HEK293 (cell line): ENCODE data around the gene ORMDL1.

Experiments
- MZF1 ChIP-seq: fragments of 450-650 bp; formaldehyde crosslinking; IDR thresholded peaks from 2 replicates; pipeline ENCODE4 v1.5.1; 2017; ENCODE audit warnings: missing biosample characterization, missing genetic modification characterization, borderline replicate concordance
- OSR2 ChIP-seq: fragments of 450-650 bp; formaldehyde crosslinking; IDR thresholded peaks from 2 replicates; pipeline ENCODE4 v1.5.1; 2016; ENCODE audit warnings: missing biosample characterization, missing genetic modification characterization
- WT1 ChIP-seq: fragments of 450-650 bp; formaldehyde crosslinking; IDR thresholded peaks from 2 replicates; pipeline ENCODE4 v1.5.1; 2016; ENCODE audit warnings: missing biosample characterization, missing genetic modification characterization
- ZBTB17 ChIP-seq: fragments of 450-650 bp; formaldehyde crosslinking; IDR thresholded peaks from 2 replicates; pipeline ENCODE4 v1.5.1; 2016; ENCODE audit warnings: missing biosample characterization, missing genetic modification characterization
- ZBTB48 ChIP-seq: fragments of 450-650 bp; formaldehyde crosslinking; IDR thresholded peaks from 2 replicates; pipeline ENCODE4 v1.5.1; 2016; ENCODE audit warnings: missing biosample characterization, missing genetic modification characterization
- ZNF202 ChIP-seq: fragments of 450-650 bp; formaldehyde crosslinking; IDR thresholded peaks from 2 replicates; pipeline ENCODE4 v1.5.1; 2016; ENCODE audit warnings: missing biosample characterization, missing genetic modification characterization, borderline replicate concordance
- ZNF324 ChIP-seq: fragments of 450-650 bp; formaldehyde crosslinking; IDR thresholded peaks from 2 replicates; pipeline ENCODE4 v1.5.1; 2016; ENCODE audit warnings: missing biosample characterization, missing genetic modification characterization
- ZNF423 ChIP-seq: fragments of 450-650 bp; formaldehyde crosslinking; IDR thresholded peaks from 2 replicates; pipeline ENCODE4 v1.5.1; 2016; ENCODE audit warnings: missing biosample characterization, missing genetic modification characterization
- ZNF610 ChIP-seq: fragments of 450-650 bp; formaldehyde crosslinking; IDR thresholded peaks from 2 replicates; pipeline ENCODE4 v1.5.1; 2016; ENCODE audit warnings: missing biosample characterization, missing genetic modification characterization, borderline replicate concordance
- ZNF76 ChIP-seq: fragments of 450-650 bp; formaldehyde crosslinking; IDR thresholded peaks from 2 replicates; pipeline ENCODE4; 2016; ENCODE audit warnings: low read depth, missing biosample characterization, missing genetic modification characterization, borderline replicate concordance
- ZNF785 ChIP-seq: fragments of 450-650 bp; formaldehyde crosslinking; IDR thresholded peaks from 2 replicates; pipeline ENCODE4 v1.5.1; 2016; ENCODE audit warnings: missing biosample characterization, missing genetic modification characterization
- ZXDB ChIP-seq: fragments of 450-650 bp; formaldehyde crosslinking; IDR thresholded peaks from 2 replicates; pipeline ENCODE4 v1.5.1; 2016; ENCODE audit warnings: missing biosample characterization, missing genetic modification characterization
- TF ChIP-seq, protein P1 (sequence below): fragments of 450-650 bp; formaldehyde crosslinking; optimal IDR thresholded peaks from 2 replicates; pipeline ENCODE3; 2016; ENCODE audit warnings: missing biosample characterization, mild to moderate bottlenecking, missing genetic modification characterization
- TF ChIP-seq, protein P2 (sequence below): fragments of 450-650 bp; formaldehyde crosslinking; IDR thresholded peaks from 2 replicates; pipeline ENCODE4 v1.5.1; 2016; ENCODE audit warnings: missing biosample characterization, missing genetic modification characterization
- TF ChIP-seq, protein P3 (sequence below): fragments of 450-650 bp; formaldehyde crosslinking; IDR thresholded peaks from 2 replicates; pipeline ENCODE4 v1.5.1; 2016; ENCODE audit warnings: missing biosample characterization, missing genetic modification characterization
- TF ChIP-seq, protein P4 (sequence below): fragments of 450-650 bp; formaldehyde crosslinking; IDR thresholded peaks from 2 replicates; pipeline ENCODE4 v1.5.1; 2016; ENCODE audit warnings: missing biosample characterization, missing genetic modification characterization, borderline replicate concordance
- TF ChIP-seq, protein P5 (sequence below): fragments of 450-650 bp; formaldehyde crosslinking; IDR thresholded peaks from 2 replicates; pipeline ENCODE4 v1.5.1; 2016; ENCODE audit warnings: missing biosample characterization, missing genetic modification characterization
- TF ChIP-seq, protein P6 (sequence below): fragments of 450-650 bp; formaldehyde crosslinking; IDR thresholded peaks from 2 replicates; pipeline ENCODE4 v1.5.1; 2016; ENCODE audit warnings: missing biosample characterization, missing genetic modification characterization
- TF ChIP-seq, protein P7 (sequence below): fragments of 450-650 bp; formaldehyde crosslinking; IDR thresholded peaks from 2 replicates; pipeline ENCODE4 v1.5.1; 2016; ENCODE audit warnings: missing biosample characterization, missing genetic modification characterization
- TF ChIP-seq, protein P8 (sequence below): fragments of 450-650 bp; formaldehyde crosslinking; IDR thresholded peaks from 2 replicates; pipeline ENCODE4 v1.5.1; 2016; ENCODE audit warnings: missing biosample characterization, missing genetic modification characterization

ORMDL1 gene

DNA sequence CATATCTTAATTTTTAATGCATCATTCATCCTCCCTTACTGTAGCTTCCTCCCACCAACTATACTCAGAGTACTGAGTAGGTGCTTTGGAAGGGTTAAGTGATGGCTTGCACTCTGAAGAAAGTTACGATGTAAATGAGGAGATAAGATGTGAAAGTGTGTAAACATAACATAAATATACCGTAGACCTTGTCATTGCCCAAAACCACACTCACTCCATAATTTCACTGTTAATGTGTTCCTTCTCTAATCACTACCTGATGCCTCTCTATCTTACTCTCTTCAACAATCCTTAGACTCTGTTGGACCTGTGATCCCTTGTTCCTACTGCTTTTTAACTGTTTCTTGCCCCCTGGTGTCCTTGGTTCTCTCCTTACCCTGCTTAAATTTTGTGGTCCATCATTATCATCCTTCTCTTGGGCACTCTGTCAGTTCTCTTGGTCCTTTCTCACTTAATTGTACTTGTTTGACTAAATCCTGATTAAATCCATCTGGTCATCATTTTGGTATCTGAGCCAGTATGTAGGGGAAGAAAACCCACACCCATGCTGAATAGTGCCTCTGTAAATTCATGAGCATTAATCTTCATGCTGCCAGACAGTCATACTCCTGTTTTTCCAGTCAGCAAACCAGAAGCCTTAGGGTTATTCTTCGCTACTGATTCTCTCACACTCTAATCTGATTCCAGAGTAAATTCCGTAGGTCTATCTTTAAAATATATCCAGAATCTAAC is 45.1 kb upstream of the ORMDL1 start (continued):
- TF ChIP-seq, protein P1, sequence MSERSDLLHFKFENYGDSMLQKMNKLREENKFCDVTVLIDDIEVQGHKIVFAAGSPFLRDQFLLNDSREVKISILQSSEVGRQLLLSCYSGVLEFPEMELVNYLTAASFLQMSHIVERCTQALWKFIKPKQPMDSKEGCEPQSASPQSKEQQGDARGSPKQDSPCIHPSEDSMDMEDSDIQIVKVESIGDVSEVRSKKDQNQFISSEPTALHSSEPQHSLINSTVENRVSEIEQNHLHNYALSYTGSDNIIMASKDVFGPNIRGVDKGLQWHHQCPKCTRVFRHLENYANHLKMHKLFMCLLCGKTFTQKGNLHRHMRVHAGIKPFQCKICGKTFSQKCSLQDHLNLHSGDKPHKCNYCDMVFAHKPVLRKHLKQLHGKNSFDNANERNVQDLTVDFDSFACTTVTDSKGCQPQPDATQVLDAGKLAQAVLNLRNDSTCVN (tag by site-specific recombination) = no peak
- 0 out of 2 replicates have a peak, but pooled peaks have one; percentile 50 for TF ChIP-seq ZNF610 (tag by site-specific recombination)
- no peak for TF ChIP-seq ZNF324 (tag by site-specific recombination)
- TF ChIP-seq, protein P2, sequence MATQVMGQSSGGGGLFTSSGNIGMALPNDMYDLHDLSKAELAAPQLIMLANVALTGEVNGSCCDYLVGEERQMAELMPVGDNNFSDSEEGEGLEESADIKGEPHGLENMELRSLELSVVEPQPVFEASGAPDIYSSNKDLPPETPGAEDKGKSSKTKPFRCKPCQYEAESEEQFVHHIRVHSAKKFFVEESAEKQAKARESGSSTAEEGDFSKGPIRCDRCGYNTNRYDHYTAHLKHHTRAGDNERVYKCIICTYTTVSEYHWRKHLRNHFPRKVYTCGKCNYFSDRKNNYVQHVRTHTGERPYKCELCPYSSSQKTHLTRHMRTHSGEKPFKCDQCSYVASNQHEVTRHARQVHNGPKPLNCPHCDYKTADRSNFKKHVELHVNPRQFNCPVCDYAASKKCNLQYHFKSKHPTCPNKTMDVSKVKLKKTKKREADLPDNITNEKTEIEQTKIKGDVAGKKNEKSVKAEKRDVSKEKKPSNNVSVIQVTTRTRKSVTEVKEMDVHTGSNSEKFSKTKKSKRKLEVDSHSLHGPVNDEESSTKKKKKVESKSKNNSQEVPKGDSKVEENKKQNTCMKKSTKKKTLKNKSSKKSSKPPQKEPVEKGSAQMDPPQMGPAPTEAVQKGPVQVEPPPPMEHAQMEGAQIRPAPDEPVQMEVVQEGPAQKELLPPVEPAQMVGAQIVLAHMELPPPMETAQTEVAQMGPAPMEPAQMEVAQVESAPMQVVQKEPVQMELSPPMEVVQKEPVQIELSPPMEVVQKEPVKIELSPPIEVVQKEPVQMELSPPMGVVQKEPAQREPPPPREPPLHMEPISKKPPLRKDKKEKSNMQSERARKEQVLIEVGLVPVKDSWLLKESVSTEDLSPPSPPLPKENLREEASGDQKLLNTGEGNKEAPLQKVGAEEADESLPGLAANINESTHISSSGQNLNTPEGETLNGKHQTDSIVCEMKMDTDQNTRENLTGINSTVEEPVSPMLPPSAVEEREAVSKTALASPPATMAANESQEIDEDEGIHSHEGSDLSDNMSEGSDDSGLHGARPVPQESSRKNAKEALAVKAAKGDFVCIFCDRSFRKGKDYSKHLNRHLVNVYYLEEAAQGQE (tag by site-specific recombination) = no peak
- TF ChIP-seq, protein P3, sequence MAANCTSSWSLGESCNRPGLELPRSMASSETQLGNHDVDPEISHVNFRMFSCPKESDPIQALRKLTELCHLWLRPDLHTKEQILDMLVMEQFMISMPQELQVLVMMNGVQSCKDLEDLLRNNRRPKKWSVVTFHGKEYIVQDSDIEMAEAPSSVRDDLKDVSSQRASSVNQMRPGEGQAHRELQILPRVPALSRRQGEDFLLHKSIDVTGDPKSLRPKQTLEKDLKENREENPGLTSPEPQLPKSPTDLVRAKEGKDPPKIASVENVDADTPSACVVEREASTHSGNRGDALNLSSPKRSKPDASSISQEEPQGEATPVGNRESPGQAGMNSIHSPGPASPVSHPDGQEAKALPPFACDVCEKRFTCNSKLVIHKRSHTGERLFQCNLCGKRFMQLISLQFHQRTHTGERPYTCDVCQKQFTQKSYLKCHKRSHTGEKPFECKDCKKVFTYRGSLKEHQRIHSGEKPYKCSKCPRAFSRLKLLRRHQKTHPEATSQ = no peak
- TF ChIP-seq, protein P4, sequence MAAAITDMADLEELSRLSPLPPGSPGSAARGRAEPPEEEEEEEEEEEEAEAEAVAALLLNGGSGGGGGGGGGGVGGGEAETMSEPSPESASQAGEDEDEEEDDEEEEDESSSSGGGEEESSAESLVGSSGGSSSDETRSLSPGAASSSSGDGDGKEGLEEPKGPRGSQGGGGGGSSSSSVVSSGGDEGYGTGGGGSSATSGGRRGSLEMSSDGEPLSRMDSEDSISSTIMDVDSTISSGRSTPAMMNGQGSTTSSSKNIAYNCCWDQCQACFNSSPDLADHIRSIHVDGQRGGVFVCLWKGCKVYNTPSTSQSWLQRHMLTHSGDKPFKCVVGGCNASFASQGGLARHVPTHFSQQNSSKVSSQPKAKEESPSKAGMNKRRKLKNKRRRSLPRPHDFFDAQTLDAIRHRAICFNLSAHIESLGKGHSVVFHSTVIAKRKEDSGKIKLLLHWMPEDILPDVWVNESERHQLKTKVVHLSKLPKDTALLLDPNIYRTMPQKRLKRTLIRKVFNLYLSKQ (tag by site-specific recombination) = no peak
- TF ChIP-seq, protein P5, sequence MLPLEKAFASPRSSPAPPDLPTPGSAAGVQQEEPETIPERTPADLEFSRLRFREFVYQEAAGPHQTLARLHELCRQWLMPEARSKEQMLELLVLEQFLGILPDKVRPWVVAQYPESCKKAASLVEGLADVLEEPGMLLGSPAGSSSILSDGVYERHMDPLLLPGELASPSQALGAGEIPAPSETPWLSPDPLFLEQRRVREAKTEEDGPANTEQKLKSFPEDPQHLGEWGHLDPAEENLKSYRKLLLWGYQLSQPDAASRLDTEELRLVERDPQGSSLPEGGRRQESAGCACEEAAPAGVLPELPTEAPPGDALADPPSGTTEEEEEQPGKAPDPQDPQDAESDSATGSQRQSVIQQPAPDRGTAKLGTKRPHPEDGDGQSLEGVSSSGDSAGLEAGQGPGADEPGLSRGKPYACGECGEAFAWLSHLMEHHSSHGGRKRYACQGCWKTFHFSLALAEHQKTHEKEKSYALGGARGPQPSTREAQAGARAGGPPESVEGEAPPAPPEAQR (tag by site-specific recombination) = no peak
- TF ChIP-seq ZXDB (tag by site-specific recombination) = peak; percentile 65
- peak; percentile 48; the same call in 1 of the 2 replicates for TF ChIP-seq WT1 (tag by site-specific recombination)
- 0 out of 2 replicates have a peak, but pooled peaks have one; percentile 51 for TF ChIP-seq ZBTB17 (tag by site-specific recombination)
- TF ChIP-seq, protein P6, sequence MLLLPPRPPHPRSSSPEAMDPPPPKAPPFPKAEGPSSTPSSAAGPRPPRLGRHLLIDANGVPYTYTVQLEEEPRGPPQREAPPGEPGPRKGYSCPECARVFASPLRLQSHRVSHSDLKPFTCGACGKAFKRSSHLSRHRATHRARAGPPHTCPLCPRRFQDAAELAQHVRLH (tag by site-specific recombination) = 0 out of 2 replicates have a peak, but pooled peaks have one; percentile 62
- TF ChIP-seq, protein P7, sequence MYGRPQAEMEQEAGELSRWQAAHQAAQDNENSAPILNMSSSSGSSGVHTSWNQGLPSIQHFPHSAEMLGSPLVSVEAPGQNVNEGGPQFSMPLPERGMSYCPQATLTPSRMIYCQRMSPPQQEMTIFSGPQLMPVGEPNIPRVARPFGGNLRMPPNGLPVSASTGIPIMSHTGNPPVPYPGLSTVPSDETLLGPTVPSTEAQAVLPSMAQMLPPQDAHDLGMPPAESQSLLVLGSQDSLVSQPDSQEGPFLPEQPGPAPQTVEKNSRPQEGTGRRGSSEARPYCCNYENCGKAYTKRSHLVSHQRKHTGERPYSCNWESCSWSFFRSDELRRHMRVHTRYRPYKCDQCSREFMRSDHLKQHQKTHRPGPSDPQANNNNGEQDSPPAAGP (tag by site-specific recombination) = no peak
- TF ChIP-seq ZBTB48 = no peak
- TF ChIP-seq MZF1 = no peak
- no peak for TF ChIP-seq ZNF785 (tag by site-specific recombination)
- peak; percentile 63 for TF ChIP-seq OSR2
- no peak for TF ChIP-seq ZNF202 (tag by site-specific recombination)
- TF ChIP-seq ZNF76 (tag by site-specific recombination) = no peak
- no peak for TF ChIP-seq ZNF423 (tag by site-specific recombination)
- TF ChIP-seq, protein P8, sequence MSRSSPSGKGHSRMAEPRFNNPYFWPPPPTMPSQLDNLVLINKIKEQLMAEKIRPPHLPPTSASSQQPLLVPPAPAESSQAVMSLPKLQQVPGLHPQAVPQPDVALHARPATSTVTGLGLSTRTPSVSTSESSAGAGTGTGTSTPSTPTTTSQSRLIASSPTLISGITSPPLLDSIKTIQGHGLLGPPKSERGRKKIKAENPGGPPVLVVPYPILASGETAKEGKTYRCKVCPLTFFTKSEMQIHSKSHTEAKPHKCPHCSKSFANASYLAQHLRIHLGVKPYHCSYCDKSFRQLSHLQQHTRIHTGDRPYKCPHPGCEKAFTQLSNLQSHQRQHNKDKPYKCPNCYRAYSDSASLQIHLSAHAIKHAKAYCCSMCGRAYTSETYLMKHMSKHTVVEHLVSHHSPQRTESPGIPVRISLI (tag by site-specific recombination) = no peak
